DND-41 (cell line): ENCODE results near the gene PBLD.

Experiments
- EZH2 ChIP-seq: IDR thresholded peaks from 3 replicates; pipeline ENCODE4 v1.6.1; 2012; ENCODE audit warnings: borderline replicate concordance, low read depth, mild to moderate bottlenecking, moderate library complexity, low read length, inconsistent platforms; ENCODE audit not compliant: severe bottlenecking
- TF ChIP-seq, protein P1 (sequence below): IDR thresholded peaks from 2 replicates; pipeline ENCODE4 v1.5.1; 2012; ENCODE audit warnings: borderline replicate concordance, low read length, moderate library complexity, mild to moderate bottlenecking; ENCODE audit not compliant: poor library complexity, severe bottlenecking; ENCODE audit errors: extremely low read depth

DNA sequence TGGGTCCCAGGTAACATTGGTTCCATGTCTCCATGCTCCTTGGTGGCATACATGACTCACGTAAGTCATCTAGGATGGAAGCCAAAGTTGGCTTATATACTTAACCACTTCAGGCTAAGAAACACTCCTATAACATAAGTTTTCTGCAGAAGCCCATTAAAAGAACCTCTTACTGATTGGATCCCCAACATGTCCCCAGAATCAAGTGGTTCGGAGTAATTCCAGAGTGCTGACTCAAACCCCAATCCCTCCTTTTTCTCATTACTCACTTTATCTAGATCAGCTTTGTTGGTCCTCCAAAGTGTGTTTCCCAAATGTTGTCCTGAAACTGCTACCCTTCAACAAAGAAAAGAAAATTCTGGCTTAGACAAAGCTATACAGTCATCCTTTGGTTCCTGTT is 90.7 kb downstream of the PBLD start:
- TF ChIP-seq, protein P1, sequence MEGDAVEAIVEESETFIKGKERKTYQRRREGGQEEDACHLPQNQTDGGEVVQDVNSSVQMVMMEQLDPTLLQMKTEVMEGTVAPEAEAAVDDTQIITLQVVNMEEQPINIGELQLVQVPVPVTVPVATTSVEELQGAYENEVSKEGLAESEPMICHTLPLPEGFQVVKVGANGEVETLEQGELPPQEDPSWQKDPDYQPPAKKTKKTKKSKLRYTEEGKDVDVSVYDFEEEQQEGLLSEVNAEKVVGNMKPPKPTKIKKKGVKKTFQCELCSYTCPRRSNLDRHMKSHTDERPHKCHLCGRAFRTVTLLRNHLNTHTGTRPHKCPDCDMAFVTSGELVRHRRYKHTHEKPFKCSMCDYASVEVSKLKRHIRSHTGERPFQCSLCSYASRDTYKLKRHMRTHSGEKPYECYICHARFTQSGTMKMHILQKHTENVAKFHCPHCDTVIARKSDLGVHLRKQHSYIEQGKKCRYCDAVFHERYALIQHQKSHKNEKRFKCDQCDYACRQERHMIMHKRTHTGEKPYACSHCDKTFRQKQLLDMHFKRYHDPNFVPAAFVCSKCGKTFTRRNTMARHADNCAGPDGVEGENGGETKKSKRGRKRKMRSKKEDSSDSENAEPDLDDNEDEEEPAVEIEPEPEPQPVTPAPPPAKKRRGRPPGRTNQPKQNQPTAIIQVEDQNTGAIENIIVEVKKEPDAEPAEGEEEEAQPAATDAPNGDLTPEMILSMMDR = no peak
- TF ChIP-seq EZH2 = no peak
